GM23338 (cell line): ENCODE measurements around the gene SLF2.

Experiments
- CTCF ChIP-seq, 2 experiments: fragments of 200-600 bp in 1 of 2; sonication (generic) in 1 of 2; conservative IDR thresholded peaks; 2 replicates each; pipeline versions ENCODE4 v1.5.1 to v1.6.1; 2016 to 2017; ENCODE audit warnings: antibody characterized with exemption in 2 of 2, low read depth in 2 of 2, mild to moderate bottlenecking in 2 of 2, moderate library complexity in 1 of 2
- EZH2 ChIP-seq: fragments of 200-600 bp; sonication (generic); IDR thresholded peaks from one replicate; pipeline ENCODE4 v1.8.0; 2017; ENCODE audit warnings: antibody characterized with exemption, mild to moderate bottlenecking, low read depth; ENCODE audit not compliant: unreplicated experiment
- POLR2AphosphoS5 ChIP-seq: IDR thresholded peaks from 2 replicates; pipeline ENCODE4 v1.6.1; 2016; ENCODE audit warnings: antibody characterized with exemption, low read depth
- REST ChIP-seq: IDR thresholded peaks from one replicate; pipeline ENCODE4 v1.6.1; 2018; ENCODE audit warnings: antibody characterized with exemption; ENCODE audit not compliant: unreplicated experiment

GRCh38 chr10:100876585-100877460, 35.9 kb upstream of the SLF2 start:
- TF ChIP-seq CTCF (conservative IDR thresholded peaks at IDR 0.05; ENCODE audit: low read depth in 2 of 2), result no peak
- no peak for TF ChIP-seq REST
- TF ChIP-seq POLR2AphosphoS5, result no peak
- TF ChIP-seq EZH2, result no peak
